SIG-M5 treated with dmso at 0.1 percent for 504 hours (cell line): ENCODE measurements around the gene COBLL1.
"Not testable (repeated sequence)": the region's sequence is repeated elsewhere in the genome, so short reads cannot be mapped to it uniquely, and the experiment has no call there.

Source experiments
- DNase-seq: peaks from one replicate; lab custom pipeline; 2025; ENCODE audit not compliant: unreplicated experiment; lab: John Stamatoyannopoulos, UW

COBLL1 gene

DNA sequence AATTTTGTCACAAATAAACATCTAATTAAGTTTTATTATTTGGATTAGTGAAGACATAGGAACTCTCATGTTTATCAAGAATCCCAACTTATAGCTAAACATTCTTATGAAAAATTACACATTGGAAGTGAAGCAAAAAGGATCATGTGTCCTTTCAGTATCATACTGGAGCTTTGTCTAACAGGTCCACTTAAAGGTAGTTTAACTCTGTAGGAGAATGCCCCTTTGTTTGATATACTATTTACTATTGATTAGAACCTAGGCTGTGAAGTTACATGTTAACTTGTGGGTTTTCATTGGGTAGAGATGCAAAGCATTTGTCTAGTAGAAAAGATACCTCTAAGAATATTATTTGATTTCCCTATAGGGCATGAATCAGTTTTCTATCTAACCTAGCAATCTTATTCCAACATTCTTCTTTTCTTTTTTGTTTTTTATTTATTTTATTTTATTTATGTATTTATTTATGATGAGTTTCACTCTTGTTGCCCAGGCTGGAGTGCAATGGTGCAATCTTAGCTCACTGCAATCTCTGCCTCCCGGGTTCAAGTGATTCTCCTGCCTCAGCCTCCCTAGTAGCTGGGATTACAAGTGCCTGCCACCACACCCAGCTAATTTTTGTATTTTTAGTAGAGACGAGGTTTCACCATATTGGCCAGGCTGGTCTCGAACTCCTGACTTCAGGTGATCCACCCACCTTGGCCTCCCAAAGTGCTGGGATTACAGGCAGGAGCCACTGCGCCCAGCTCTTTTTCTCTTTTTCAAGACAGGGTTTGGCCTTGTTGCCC is 18.5 kb upstream of the COBLL1 start:
- not testable (repeated sequence) for DNase-seq

DNA sequence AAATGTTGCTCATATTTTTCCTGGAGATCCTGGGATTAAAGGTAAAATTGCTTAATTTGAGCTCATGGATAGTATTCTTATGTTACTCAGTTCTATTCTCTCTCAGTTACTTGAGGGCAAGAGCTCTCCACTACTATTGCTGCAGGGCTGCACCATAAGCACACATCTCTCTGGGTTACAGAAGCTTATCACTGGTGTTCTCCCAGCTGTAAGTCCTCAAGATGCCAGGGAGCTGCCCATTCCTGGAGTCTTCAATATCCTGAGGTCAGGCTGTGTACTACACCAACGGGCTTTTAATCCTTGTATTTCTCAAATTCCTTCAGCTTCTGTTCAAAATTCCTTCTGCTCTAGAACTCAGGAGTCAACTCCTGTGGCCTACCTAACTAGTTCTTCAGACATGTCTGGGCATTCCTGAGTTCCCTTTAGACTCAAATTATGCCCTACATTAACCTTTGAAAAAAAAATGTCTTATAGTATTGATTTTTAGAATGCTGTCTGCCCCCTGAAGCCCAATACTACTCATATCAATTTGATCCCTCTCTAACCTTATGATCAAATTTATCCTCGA is 17.7 kb upstream of the COBLL1 start:
- DNase-seq: no peak

DNA sequence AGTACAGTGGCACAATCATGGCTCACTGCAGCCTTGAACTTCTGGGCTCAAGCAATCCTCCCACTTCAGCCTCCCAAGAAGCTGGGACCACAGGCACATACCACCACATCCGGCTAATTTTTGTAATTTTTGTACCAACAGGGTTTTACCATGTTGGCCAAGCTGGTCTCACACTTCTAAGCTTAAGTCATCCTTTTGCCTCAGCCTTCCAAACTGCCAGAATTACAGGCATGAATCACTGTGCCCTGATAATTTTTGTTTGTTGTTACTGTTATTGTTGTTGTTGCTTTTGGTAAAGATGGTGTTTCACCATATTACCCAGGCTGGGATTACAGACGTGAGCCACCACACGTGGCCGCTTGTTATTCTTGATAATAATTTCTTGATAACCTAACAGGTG is 10.5 kb upstream of the COBLL1 start:
- DNase-seq: no peak

DNA sequence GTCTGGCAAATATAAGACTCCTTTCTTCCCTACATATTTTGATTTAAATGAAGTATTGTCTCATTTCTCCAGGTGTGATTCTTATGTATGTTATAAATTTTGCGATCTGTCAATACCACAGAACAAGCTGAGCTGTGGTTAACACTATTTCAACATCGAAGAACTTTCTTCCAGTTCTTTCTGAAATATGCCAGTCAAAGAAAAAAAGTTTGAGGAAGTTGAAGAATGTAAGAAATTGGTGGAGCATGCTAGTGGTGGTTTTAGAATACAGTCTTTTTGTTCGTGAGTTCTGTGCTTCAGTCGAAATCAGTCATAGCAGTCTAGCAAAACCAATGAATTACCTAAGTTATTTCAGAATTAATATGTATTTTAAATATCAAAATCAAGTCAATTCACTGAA is 8.6 kb upstream of the COBLL1 start:
- DNase-seq: peak; percentile 53

DNA sequence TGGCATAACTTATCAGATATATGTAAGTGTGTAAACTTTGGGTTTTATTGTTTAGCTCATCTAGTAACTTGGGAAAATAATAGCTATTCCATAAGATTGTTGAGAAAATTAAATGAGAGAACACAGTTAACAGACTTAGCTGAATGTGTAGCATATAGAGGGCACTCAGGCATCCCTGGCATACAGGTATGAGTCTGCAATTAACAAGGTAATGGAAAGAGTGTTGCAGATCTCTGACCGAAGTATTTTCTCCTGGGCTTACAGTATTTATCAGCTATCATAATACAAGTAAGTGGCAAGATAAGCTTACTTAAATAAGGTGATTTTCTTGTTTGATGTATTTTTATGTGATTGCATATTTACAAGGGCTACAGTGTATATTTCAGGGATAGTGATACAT is 7.9 kb upstream of the COBLL1 start:
- DNase-seq: no peak

DNA sequence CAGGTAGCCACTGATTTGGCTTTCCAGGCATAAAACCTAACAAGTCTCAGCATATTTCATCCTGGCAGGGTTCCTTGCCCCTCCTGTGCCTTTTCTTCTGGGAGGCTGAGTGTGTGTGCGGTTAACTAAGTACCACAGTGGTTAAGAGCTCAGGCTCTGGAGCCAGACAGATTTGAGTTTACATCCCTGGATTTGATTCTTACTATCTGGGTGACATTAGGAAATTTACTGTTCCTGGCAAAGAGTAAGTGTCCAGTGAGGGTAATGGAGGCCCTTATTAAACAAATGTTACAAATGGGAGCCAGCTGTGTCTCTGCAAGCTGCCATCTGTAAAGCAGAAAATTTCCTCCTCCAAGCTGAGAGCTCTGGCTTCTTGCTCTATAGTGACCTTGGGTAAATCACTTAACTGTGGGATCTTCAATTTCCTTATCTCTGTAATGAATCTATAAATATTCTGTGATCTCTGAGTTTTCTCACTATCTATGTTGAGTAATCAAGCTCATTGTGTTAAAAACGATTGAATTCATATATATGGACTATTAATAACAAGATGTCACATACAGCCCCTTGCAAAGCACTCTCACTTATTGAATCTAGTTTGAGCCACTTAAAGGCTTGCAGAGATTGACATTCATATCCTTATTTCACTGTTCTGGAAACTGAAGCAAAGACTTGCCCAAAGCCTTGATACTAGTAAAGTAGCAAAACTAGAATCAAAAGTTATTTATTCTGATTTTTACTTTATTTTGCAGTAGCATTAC is 6.5 kb upstream of the COBLL1 start:
- DNase-seq: no peak

DNA sequence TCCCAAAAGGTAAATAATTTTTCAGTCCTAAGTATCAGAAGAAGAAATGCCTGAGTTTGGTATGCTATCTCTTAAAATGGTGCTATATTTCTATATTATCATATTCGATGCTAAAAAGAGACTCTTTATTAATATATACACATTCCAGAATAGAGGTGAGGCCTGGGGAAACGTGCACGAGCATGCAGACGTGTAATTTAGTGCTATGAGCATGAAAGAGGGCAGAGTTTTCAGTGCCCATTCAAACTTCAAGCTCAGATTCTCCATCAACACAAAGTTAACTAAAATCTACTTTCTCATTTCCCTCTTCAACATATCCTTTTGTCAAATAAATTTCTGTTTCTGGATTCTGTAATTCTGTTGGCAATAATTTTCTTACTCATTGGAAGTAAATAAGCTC is 5.7 kb upstream of the COBLL1 start:
- DNase-seq: no peak

DNA sequence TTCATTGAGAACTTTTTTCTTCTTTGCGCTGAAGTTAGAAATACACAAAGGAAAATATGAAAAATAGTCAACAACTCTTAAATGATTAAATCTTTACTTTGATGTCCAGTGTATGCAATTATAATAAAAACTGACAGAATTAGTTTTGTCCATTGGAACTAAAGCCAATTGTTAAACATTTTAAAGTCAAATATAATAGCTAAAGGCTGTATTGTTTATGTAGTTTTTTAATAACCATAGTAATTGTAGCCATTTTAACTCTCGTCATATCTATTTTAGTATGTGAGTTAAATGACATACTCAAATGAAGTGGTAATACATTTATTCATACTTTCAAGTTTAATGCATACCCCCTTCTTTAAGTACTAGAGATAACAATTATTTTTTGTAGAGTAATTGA is 4.7 kb upstream of the COBLL1 start:
- no peak for DNase-seq

DNA sequence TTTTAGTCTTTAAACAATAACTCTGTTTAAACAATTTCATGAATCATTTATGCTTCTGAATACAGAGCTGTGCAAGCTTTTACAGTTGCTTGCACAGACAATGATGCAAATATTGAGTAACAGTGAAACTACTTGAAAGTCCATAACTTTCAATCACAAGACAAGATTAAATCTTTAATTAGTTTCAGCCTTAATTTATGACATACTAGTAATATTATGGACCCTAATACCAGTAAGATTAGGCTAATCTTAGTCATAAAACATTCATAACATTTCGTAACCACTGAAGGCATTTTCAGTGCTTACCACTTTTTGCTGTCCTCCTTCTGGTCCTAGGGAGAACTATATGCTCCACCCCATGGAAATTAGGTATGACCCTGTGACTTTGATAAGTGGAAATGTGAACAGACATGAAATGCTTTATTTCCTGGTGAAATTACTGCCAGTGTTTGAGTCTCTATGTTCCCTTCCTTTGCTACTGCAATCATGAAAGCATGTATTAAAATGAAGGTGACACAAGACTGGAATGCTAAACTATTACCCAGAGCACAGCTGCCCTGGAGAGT is 1.8 kb upstream of the COBLL1 start:
- peak; percentile 21 for DNase-seq

DNA sequence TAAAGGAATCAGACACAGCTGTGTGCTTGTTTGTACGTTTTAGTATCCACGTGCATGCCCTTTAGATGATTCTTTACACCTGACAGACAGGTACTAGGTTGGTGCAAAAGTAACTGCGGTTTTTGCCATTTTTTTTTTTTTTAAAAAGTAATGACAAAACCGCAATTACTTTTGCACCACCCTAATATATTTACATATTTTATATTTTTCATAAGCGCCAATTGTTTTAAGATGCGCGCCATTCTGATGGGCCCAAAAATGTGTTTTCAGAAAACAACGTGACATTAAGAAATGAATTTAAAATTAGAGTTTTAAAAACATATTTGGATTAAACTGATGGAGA is 972 bp upstream of the COBLL1 start:
- no peak for DNase-seq

DNA sequence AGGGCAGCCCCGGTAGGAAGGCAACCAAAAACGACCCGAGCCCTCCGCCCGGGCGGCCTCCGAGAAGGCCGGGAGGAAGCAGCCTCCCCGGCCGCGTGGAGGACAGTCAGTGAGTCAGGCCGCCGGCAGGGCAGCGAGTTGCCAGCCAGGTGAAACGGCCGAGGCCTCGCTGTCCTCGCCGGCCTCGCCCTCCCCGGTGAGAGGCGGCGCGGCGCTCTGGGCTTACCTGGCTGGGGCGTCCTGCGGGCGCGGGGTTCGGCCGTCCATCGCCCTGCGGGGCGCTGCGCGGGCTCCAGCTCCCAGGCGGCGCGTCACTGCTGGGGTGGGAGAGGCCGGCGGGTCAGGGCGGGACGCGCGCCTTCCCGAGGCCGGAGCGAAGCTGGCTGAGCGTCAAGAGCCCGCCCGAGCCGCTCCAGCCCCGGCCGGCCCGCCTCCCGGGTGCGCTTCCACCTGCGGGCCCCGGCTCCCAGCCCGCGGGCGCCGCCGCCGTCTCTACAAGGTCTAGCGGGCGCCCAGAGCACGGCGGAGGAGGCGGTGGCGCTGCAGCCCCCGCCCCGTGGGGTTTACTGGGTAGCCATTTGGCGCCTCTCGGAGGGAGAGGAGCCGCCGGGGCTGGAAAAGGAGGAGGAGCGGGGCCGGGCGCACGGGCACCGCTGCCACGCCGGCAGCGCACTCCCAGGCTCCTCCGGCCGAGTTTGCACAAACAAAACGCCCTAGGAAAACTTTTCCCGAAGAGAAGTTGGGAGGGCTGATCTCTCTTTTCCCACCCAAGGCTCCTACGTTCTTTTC is 499 bp downstream of the COBLL1 start:
- DNase-seq: peak; percentile 24

DNA sequence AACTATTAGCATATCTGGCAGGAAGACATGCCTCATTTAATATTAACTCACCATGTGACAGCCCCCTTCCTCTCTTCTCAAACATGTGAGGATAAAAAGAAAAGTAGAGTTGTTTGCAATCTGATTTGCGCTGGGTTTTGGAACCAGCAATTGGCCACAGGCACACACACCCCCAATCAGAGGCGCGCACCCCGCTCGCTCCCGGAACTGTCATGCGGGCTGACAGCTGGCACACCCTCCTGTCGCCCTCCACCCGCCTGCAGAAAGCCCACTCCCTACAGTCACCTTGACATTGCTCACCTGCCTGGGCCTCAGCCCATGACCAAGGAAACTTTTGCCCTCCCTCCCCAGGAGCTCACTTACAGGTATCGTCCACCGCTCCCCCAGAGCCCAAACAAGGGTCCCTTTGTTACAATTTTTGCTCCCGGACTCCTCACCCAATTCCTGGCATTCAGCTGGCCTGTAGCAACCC is 1.1 kb downstream of the COBLL1 start:
- no peak for DNase-seq

DNA sequence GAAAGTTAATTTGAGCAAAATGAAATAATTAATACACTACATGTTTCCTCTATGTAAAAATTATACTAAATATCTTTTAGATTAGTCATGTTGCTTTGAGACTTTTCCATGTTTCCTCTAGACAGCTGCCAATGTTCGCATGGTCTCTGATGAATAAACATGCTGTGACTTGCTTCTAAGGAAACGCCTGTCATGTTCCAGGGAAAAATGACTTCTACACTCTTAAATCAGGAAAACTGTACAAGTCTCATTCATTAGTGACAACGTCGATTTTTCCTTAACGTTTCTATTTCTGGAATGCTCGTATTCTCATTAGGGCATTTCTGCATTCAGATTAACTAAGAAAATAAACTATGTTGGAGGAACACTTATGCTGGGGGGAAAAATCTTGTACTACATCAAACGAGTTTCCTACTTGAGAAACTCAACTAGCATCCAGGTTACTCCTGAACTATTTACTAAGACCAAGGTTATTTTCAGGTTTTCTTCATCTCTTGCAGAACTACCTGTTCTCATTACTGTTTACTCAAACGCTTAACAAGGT is 1.6 kb downstream of the COBLL1 start:
- DNase-seq: no peak

DNA sequence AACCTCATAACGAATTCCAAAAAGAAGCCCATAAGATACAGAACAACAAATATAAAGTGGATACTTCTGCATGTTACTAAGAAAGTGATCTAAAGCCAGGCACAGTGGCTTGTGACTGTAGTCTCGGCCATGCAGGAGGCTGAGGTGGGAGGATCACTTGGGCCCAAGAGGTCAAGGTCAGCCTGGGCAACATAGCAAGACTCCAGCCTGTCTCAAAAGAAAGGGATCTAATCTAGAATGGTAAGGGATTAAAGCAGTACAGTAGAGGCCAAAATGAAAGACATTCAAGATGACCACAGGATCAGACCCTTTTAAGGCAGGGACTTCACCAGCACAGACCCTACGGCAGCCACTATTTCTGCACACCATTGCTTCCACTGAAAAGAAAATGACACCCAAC is 3.8 kb downstream of the COBLL1 start:
- DNase-seq: no peak

DNA sequence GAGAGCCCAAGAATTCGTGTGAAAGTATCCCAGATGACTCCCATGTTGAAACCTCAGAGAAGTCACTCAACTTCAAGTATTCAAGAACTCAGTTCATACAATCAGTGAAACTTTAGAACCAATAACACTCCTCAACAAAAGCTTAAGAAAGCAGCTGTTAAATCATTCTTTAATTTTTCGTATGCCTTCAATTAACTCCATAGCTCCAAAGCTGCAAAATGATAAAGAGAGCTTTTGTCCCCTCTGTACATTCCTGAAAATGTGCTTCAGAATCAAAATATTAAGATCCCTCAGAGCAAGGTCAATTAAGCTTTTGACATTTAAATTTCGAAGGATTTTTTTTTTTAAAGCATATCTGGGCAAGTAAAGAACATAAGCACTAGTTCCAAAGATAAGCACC is 4.7 kb downstream of the COBLL1 start:
- no peak for DNase-seq

DNA sequence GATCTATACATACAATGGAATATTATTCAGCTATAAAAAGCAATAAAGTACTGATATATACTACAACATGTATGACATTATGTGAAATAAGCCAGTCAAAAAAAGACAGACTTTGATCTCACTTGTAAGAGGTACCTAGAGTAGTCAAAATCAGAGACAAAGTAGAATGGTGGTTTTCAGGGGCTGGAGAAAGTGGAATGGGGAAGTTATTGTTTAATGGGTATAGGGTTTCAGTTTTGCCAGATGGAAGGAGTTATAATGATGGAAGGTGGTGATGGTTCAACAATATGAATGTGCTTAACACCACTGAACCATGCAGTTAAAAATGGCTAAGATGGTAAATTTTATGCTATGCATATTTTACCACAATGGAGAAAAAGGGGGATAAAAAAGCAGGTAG is 6.3 kb downstream of the COBLL1 start:
- no peak for DNase-seq

DNA sequence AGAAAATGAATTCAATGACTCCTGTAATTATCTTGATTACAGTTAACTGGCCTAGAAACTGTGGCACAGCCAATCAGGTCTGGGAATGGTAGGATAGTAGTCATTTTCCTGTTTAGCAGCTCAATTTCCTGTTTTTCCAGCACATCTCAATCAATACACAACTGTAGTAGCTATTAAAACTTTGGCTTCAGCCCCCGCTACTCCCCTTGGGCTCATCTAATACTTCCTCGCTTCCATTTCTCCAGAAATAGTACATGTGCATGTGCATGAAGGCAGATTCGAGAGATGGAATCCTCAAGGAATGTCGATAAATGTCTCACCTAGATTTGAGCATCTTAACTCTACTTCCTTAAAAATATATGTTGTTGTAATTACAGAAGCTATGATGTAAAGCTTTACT is 9.7 kb downstream of the COBLL1 start:
- no peak for DNase-seq

DNA sequence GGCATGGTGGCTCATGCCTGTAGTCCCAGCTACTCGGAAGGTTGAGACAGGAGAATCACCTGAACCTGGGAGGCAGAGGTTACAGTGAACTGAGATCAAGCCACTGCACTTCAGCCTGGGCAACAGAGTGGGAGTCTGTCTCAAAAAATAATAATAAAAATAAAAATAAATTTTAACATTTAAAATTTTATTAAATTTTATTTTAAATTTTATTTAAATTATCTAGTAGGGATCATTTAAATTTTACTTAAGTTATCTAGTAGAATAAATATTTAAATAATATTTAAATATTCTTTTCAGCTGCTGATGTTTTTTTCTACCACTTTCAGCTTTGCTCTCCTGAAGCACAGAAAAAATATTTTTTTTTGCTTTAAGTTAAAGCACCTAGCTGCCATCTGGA is 10.4 kb downstream of the COBLL1 start:
- DNase-seq: no peak

DNA sequence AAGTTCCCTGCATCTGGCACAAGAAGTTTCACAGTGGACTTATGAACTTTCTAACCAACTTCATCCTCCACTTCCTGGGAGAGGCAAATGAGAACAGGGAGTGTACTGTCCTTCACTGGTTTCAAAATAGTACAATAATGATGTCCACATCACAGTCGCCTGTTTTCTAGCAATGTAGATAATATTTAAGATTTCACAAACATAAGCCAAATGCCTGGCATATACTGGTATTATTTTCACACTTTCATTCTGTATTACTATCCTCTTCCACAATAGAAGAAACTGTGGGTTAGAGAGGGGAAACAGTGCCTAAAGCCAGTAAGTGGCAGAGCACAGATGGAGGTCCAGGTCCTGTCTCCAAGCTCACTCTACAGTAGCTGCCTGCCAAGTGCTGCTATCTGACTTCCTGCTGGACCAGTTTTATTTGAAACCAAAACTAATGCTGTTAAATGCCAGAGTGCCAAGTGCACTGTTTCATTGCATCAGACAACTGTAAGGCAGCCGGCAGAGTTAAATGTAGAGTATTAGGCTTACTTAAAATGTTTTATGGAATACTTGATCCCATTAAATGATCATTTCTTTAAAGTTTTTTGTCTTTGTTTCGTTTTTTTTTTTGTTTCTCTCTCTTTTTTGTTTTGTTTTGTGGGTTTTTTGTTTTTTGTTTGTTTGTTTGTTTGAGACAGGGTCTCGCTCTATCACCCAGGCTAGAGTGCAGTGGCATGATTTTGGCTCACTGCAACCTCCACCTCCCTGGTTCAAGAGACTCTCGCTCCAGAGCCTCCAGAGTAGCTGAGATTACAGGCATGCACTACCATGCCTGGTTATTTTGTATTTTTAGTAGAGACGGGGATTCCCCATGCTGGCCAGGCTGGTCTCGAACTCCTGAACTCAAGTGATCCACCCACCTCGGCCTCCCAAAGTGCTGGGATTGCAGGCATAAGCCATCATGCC is 15.1 kb downstream of the COBLL1 start:
- DNase-seq: peak; percentile 31

DNA sequence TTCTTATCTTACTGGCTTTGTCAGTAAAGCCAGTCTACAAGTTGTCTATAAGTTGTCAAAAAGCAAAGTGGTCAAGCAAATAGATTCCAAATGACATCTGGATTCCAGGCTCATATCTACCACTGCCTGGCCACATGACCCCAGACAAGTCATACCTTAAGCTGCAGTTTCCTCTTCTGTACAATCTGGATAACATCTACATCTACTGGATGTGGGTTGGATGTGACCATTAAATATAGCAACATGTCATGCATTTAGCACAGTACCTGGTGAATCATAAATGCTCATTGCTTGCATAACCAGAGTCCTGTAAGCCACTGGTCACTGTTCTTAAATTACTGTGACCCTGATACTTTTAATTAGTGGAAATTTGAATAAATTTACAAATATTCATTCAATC is 16.8 kb downstream of the COBLL1 start:
- DNase-seq: no peak
